ENCODE data around the gene AMOTL2. TPM values are rescaled to one million over a fixed set of nuclear protein-coding genes. Genes with fewer than 3 reads are reported as not detected.

AMOTL2 gene
- total and polyA plus RNA-seq, 9 of the 15 experiments (the other 6 are each of a cell fraction or from before 2014, with no cell fraction given), result 0.12 to 0.31 TPM; not detected in 7

GRCh38 chr3:134338201-134338512 is 36.1 kb downstream of the AMOTL2 start (continued):
- no peak for TF ChIP-seq ZNF444 (CRISPR knock-in tag; IDR thresholded peaks at IDR 0.05)

- Histone ChIP-seq H3K4me3 (no peak overlapping the region), H3K27me3 (ENCODE audit: control insufficient read depth in 2 of 2, insufficient read depth in 2 of 2, low read length in 2 of 2) (peaks cover 0 to 18% of the 10 kb centered on the region in 2 experiments; a peak in 1 of 5 replicates), H3K4me1 (replicated peaks in 1 of 2; ENCODE audit: control insufficient read depth in 2 of 2, insufficient read depth in 2 of 2, low read length in 2 of 2) (no peaks in the 10 kb centered on the region), H3K9ac (ENCODE audit: insufficient read depth in 1 of 2, low read depth in 2 of 2, low read length in 2 of 2) (no peak overlapping the region), H3K79me2 (ENCODE audit: control insufficient read depth, insufficient read depth, low read length) (no peaks in the 10 kb centered on the region), H3K4me2 (ENCODE audit: insufficient read depth, low read length) (no peak overlapping the region), H3K36me3 (ENCODE audit: control insufficient read depth, insufficient read depth, low read length) (no peaks in the 10 kb centered on the region), H3K27ac (ENCODE audit: extremely low read depth, low read depth, low read length) (no peak overlapping the region), H3K9me1 (ENCODE audit: control insufficient read depth, insufficient read depth, low read length) (no peaks in the 10 kb centered on the region), H2AFZ (ENCODE audit: low read depth, low read length) (no peak overlapping the region), H3K9me3 (replicated peaks; ENCODE audit: control insufficient read depth, insufficient read depth, low read depth, low read length) (no peaks in the 10 kb centered on the region), H4K20me1 (replicated peaks; ENCODE audit: control insufficient read depth, insufficient read depth, low read length) (no peaks in the 10 kb centered on the region)
- FAIRE-seq (no peak), DNase-seq (ENCODE audit: extremely low read depth in 1 of 4, low spot score in 3 of 4) (no peak), ATAC-seq (no peak)
- intact Hi-C loops (cut with micrococcal nuclease) (no loop called here), in situ Hi-C loops (cut with MboI) (no loop called here)
- ChIA-PET POLR2A (interaction anchor here (0.7 kb wide), 1 partner anchor 55 kb away, joined by 3 read pairs; no protein-coding TSS in a partner anchor), CTCF (ENCODE audit: low intra/inter-chr PET ratio) (no interaction called here)
- BruUV-seq (replicated peaks), result no TSS peak
- WGBS (ENCODE audit: insufficient coverage, low coverage, missing lambda C conversion rate), result 6% methylated on average over 2 of the region's 3 CpGs
- no peak for TF ChIP-seq YBX1 (IDR thresholded peaks at IDR 0.05)
- TF ChIP-seq CREB1 (IDR thresholded peaks at IDR 0.05), result no peak
- no peak for TF ChIP-seq CREB1 (CRISPR knock-in tag; IDR thresholded peaks at IDR 0.05)
- no peak for TF ChIP-seq RUNX1 (IDR thresholded peaks at IDR 0.05; ENCODE audit: low read depth)
- TF ChIP-seq NRF1 (conservative IDR thresholded peaks at IDR 0.05 in 1 of 2, IDR thresholded peaks at IDR 0.05 in 1 of 2), result no peak
- no peak for TF ChIP-seq ETV1 (tag; conservative IDR thresholded peaks at IDR 0.05; ENCODE audit: low read depth)
- TF ChIP-seq ZBTB49 (CRISPR knock-in tag; IDR thresholded peaks at IDR 0.05; ENCODE audit: borderline replicate concordance), result no peak
- no peak for TF ChIP-seq MBD2 (IDR thresholded peaks at IDR 0.05; ENCODE audit: borderline replicate concordance, low read depth)
- no peak for TF ChIP-seq ZNF395 (CRISPR knock-in tag; IDR thresholded peaks at IDR 0.05)
These were observed 36.6 kb downstream of the AMOTL2 start for GRCh38 chr3:134337511-134338200.

Measured in K562 (cell line).